ENCODE results near the gene FBLN7.

GRCh38 chr2:112108178-112108832 lies 29.9 kb upstream of the FBLN7 start:
- TF ChIP-seq, protein P1, sequence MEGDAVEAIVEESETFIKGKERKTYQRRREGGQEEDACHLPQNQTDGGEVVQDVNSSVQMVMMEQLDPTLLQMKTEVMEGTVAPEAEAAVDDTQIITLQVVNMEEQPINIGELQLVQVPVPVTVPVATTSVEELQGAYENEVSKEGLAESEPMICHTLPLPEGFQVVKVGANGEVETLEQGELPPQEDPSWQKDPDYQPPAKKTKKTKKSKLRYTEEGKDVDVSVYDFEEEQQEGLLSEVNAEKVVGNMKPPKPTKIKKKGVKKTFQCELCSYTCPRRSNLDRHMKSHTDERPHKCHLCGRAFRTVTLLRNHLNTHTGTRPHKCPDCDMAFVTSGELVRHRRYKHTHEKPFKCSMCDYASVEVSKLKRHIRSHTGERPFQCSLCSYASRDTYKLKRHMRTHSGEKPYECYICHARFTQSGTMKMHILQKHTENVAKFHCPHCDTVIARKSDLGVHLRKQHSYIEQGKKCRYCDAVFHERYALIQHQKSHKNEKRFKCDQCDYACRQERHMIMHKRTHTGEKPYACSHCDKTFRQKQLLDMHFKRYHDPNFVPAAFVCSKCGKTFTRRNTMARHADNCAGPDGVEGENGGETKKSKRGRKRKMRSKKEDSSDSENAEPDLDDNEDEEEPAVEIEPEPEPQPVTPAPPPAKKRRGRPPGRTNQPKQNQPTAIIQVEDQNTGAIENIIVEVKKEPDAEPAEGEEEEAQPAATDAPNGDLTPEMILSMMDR (IDR thresholded peaks at IDR 0.05), result no peak
- TF ChIP-seq POLR2A (IDR thresholded peaks at IDR 0.05), result no peak

Measured in heart left ventricle (tissue), 13 donors.